Esophagus muscularis mucosa (tissue), 4 donors: ENCODE measurements around the gene PSMB2. TPM values are rescaled to one million over a fixed set of nuclear protein-coding genes. Genes with fewer than 3 reads are reported as not detected.

ENCODE experiments used
- DNase-seq: peaks from one replicate; pipeline ENCODE4 v3.0.0-alpha.2; 2017; ENCODE audit errors: extremely low spot score
- H3K27ac ChIP-seq, 4 donors: fragments of 200-600 bp; sonication (generic); replicated peaks in 1 of 4; 1 replicate in 3 of 4; 2 replicates in 1 of 4; pipeline ENCODE4 v1.5.1; 2016 to 2019; ENCODE audit warnings: mild to moderate bottlenecking in 1 of 4
- H3K27me3 ChIP-seq, 4 donors: fragments of 200-600 bp; sonication (generic); one replicate each; pipeline versions ENCODE4 v1.5.1 to v1.6.0; 2016 to 2019
- H3K36me3 ChIP-seq, 4 donors: fragments of 200-600 bp; sonication (generic); one replicate each; pipeline ENCODE4 v1.5.1; 2016 to 2019
- H3K4me1 ChIP-seq, 4 donors: fragments of 200-600 bp; sonication (generic); one replicate each; pipeline ENCODE4 v1.5.1; 2016 to 2019
- H3K4me3 ChIP-seq, 4 donors: fragments of 200-600 bp; sonication (generic); 1 replicate in 2 of 4; 2 replicates in 2 of 4; pipeline ENCODE4 v1.5.1; 2016 to 2019; ENCODE audit warnings: mild to moderate bottlenecking in 4 of 4, moderate library complexity in 1 of 4
- H3K9me3 ChIP-seq, 4 donors: fragments of 200-600 bp; sonication (generic); 1 replicate in 3 of 4; 2 replicates in 1 of 4; pipeline ENCODE4 v1.5.1; 2016 to 2019
- CTCF ChIP-seq, 3 experiments: fragments of 200-600 bp in 2 of 3; fragments of 450-650 bp in 1 of 3; sonication (generic) in 2 of 3; IDR thresholded peaks; one replicate each; pipeline ENCODE4 v1.5.1; 2017 to 2019; ENCODE audit warnings: antibody characterized with exemption in 3 of 3, mild to moderate bottlenecking in 2 of 3, moderate library complexity in 1 of 3
- EP300 ChIP-seq: sonication (generic); formaldehyde crosslinking; IDR thresholded peaks from one replicate; pipeline ENCODE4 v1.6.1; 2017; ENCODE audit warnings: antibody characterized with exemption
- POLR2A ChIP-seq: fragments of 450-650 bp; IDR thresholded peaks from one replicate; pipeline ENCODE4 v1.6.1; 2017; ENCODE audit warnings: antibody characterized with exemption, moderate library complexity, mild to moderate bottlenecking, low read depth
- POLR2AphosphoS5 ChIP-seq, 2 donors: sonication (generic); formaldehyde crosslinking; IDR thresholded peaks; one replicate each; pipeline ENCODE4 v1.6.1; 2017; ENCODE audit warnings: antibody characterized with exemption in 2 of 2
- WGBS: methylation state at CpG from one replicate; pipeline ENCODE4 v1.1.5; 2018; 5-methylcytosine and 5-hydroxymethylcytosine counted together
- intact Hi-C: fragments of 100-400 bp; cut with DNase I; formaldehyde crosslinking; loops from one replicate; pipeline ENCODE4 v1.15.1; 2023
- total RNA-seq, 4 donors: library from RNA; depleted of rRNA; stranded (reverse); fragments of >200 nt; gene quantifications; one replicate each; pipeline versions ENCODE4 v1.1.0 to v1.2.1, GENCODE V29; 2016

PSMB2 gene
- total RNA-seq, 4 donors from 2014 or later: 30.3 to 40.5 (median 32.4) TPM

- H3K27me3 ChIP-seq: no peaks in the 10 kb centered on the region
- DNase-seq: no peak
- H3K4me1 ChIP-seq: no peaks in the 10 kb centered on the region
- H3K9me3 ChIP-seq: no peaks in the 10 kb centered on the region
- 92% methylated on average over 3 of the region's 3 CpGs for WGBS
- peaks cover 31 to 75% (median 55%) of the 10 kb centered on the region in 4 donors for H3K36me3 ChIP-seq
- intact Hi-C loops: no loop called here
- TF ChIP-seq POLR2AphosphoS5 (IDR thresholded peaks at IDR 0.05) (no peak), CTCF (IDR thresholded peaks at IDR 0.05) (no peak), POLR2A (no peak), EP300 (no peak)
- no peak overlapping the region for H3K27ac ChIP-seq
- H3K4me3 ChIP-seq: no peak overlapping the region
Measured at GRCh38 chr1:35600593-35600992, 40.7 kb downstream of the PSMB2 start.

GRCh38 chr1:35599411-35599810 is 41.9 kb downstream of the PSMB2 start:
- Histone ChIP-seq H3K27me3 (no peaks in the 10 kb centered on the region), H3K36me3 (peaks cover 24 to 67% (median 44%) of the 10 kb centered on the region in 4 donors), H3K27ac (no peak overlapping the region), H3K9me3 (no peaks in the 10 kb centered on the region), H3K4me3 (no peak overlapping the region), H3K4me1 (no peaks in the 10 kb centered on the region)
- no peak for TF ChIP-seq EP300
- no peak for TF ChIP-seq POLR2A
- TF ChIP-seq CTCF (IDR thresholded peaks at IDR 0.05): no peak
- TF ChIP-seq POLR2AphosphoS5 (IDR thresholded peaks at IDR 0.05): no peak
- DNase-seq: no peak
- 82% methylated on average over 3 of the region's 3 CpGs for WGBS
- intact Hi-C loops: no loop called here

GRCh38 chr1:35598895-35599294 is 42.4 kb downstream of the PSMB2 start:
- Histone ChIP-seq H3K36me3 (peaks cover 20 to 62% (median 39%) of the 10 kb centered on the region in 4 donors), H3K4me1 (no peaks in the 10 kb centered on the region), H3K4me3 (no peak overlapping the region), H3K9me3 (no peaks in the 10 kb centered on the region), H3K27me3 (no peaks in the 10 kb centered on the region), H3K27ac (no peak overlapping the region)
- WGBS: 71% methylated on average over 2 of the region's 2 CpGs
- DNase-seq: no peak
- TF ChIP-seq CTCF (IDR thresholded peaks at IDR 0.05) (no peak), POLR2A (no peak), EP300 (no peak), POLR2AphosphoS5 (IDR thresholded peaks at IDR 0.05) (no peak)
- intact Hi-C loops: no loop called here

- Histone ChIP-seq H3K9me3 (no peaks in the 10 kb centered on the region), H3K27me3 (no peaks in the 10 kb centered on the region), H3K4me1 (peaks cover 0 to 4% (median 0%) of the 10 kb centered on the region in 4 donors), H3K4me3 (no peak overlapping the region), H3K36me3 (peaks cover 10 to 51% (median 29%) of the 10 kb centered on the region in 4 donors), H3K27ac (no peak overlapping the region)
- intact Hi-C loops: no loop called here
- TF ChIP-seq CTCF (IDR thresholded peaks at IDR 0.05): no peak
- TF ChIP-seq EP300: no peak
- no peak for TF ChIP-seq POLR2AphosphoS5 (IDR thresholded peaks at IDR 0.05)
- no peak for TF ChIP-seq POLR2A
- no peak for DNase-seq
- WGBS: 76% methylated on average over 5 of the region's 5 CpGs
Measured at GRCh38 chr1:35597870-35598269, 43.5 kb downstream of the PSMB2 start.

- Histone ChIP-seq H3K9me3 (no peaks in the 10 kb centered on the region), H3K4me3 (no peak overlapping the region), H3K27ac (no peak overlapping the region), H3K4me1 (peaks cover 0 to 4% (median 0%) of the 10 kb centered on the region in 4 donors), H3K27me3 (no peaks in the 10 kb centered on the region), H3K36me3 (peaks cover 0 to 33% (median 14%) of the 10 kb centered on the region in 4 donors)
- 93% methylated on average over 7 of the region's 7 CpGs for WGBS
- TF ChIP-seq POLR2AphosphoS5 (IDR thresholded peaks at IDR 0.05) (peak in 1 of 2 donors; percentile 19), EP300 (no peak)
- no peak for DNase-seq
- intact Hi-C loops: no loop called here
Measured at GRCh38 chr1:35595684-35596083, 45.6 kb downstream of the PSMB2 start.
